Ishikawa (cell line): ENCODE data around the gene HSPBP1.

ENCODE experiments used
- CEBPB ChIP-seq: IDR thresholded peaks from 2 replicates; pipeline ENCODE4 v1.6.1; 2012
- CREB1 ChIP-seq: IDR thresholded peaks from 2 replicates; pipeline ENCODE4 v1.6.1; 2012; ENCODE audit warnings: low read depth
- EGR1 ChIP-seq: IDR thresholded peaks from 2 replicates; pipeline ENCODE4 v1.6.1; 2012
- EP300 ChIP-seq: IDR thresholded peaks from 2 replicates; pipeline ENCODE4 v1.6.1; 2012; ENCODE audit warnings: borderline replicate concordance
- FOXM1 ChIP-seq: IDR thresholded peaks from 2 replicates; pipeline ENCODE4 v1.6.1; 2012; ENCODE audit warnings: low read depth, borderline replicate concordance
- MAX ChIP-seq: IDR thresholded peaks from 2 replicates; pipeline ENCODE4 v1.6.1; 2012
- NFIC ChIP-seq: IDR thresholded peaks from 2 replicates; pipeline ENCODE4 v1.6.1; 2012
- RAD21 ChIP-seq: IDR thresholded peaks from 2 replicates; pipeline ENCODE4 v1.6.1; 2012; ENCODE audit warnings: low read depth
- TAF1 ChIP-seq: IDR thresholded peaks from 2 replicates; pipeline ENCODE4 v1.6.1; 2012; ENCODE audit warnings: low read depth, mild to moderate bottlenecking
- TCF12 ChIP-seq: IDR thresholded peaks from 2 replicates; pipeline ENCODE4 v1.6.1; 2012; ENCODE audit warnings: low read depth
- TEAD4 ChIP-seq: IDR thresholded peaks from 2 replicates; pipeline ENCODE4 v1.6.1; 2012
- USF1 ChIP-seq: IDR thresholded peaks from 2 replicates; pipeline ENCODE4 v1.6.1; 2012
- YY1 ChIP-seq: IDR thresholded peaks from 2 replicates; pipeline ENCODE4 v1.6.1; 2012; ENCODE audit warnings: low read depth
- ZBTB7A ChIP-seq: IDR thresholded peaks from 2 replicates; pipeline ENCODE4 v1.6.1; 2012; ENCODE audit warnings: low read depth
- TF ChIP-seq, protein P1 (sequence below): IDR thresholded peaks from 2 replicates; pipeline ENCODE4 v1.6.1; 2012; ENCODE audit warnings: low read depth, mild to moderate bottlenecking

The HSPBP1 gene

GRCh38 chr19:55297267-55297666, 17.4 kb upstream of the HSPBP1 start:
- TF ChIP-seq NFIC: no peak
- TF ChIP-seq ZBTB7A: no peak
- TF ChIP-seq YY1: no peak
- no peak for TF ChIP-seq TAF1
- no peak for TF ChIP-seq USF1
- TF ChIP-seq, protein P1, sequence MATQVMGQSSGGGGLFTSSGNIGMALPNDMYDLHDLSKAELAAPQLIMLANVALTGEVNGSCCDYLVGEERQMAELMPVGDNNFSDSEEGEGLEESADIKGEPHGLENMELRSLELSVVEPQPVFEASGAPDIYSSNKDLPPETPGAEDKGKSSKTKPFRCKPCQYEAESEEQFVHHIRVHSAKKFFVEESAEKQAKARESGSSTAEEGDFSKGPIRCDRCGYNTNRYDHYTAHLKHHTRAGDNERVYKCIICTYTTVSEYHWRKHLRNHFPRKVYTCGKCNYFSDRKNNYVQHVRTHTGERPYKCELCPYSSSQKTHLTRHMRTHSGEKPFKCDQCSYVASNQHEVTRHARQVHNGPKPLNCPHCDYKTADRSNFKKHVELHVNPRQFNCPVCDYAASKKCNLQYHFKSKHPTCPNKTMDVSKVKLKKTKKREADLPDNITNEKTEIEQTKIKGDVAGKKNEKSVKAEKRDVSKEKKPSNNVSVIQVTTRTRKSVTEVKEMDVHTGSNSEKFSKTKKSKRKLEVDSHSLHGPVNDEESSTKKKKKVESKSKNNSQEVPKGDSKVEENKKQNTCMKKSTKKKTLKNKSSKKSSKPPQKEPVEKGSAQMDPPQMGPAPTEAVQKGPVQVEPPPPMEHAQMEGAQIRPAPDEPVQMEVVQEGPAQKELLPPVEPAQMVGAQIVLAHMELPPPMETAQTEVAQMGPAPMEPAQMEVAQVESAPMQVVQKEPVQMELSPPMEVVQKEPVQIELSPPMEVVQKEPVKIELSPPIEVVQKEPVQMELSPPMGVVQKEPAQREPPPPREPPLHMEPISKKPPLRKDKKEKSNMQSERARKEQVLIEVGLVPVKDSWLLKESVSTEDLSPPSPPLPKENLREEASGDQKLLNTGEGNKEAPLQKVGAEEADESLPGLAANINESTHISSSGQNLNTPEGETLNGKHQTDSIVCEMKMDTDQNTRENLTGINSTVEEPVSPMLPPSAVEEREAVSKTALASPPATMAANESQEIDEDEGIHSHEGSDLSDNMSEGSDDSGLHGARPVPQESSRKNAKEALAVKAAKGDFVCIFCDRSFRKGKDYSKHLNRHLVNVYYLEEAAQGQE: no peak
- TF ChIP-seq RAD21: no peak
- TF ChIP-seq TEAD4: no peak
- no peak for TF ChIP-seq EGR1
- TF ChIP-seq FOXM1: no peak
- no peak for TF ChIP-seq CEBPB
- TF ChIP-seq TCF12: no peak
- TF ChIP-seq MAX: no peak
- no peak for TF ChIP-seq EP300
- no peak for TF ChIP-seq CREB1

DNA sequence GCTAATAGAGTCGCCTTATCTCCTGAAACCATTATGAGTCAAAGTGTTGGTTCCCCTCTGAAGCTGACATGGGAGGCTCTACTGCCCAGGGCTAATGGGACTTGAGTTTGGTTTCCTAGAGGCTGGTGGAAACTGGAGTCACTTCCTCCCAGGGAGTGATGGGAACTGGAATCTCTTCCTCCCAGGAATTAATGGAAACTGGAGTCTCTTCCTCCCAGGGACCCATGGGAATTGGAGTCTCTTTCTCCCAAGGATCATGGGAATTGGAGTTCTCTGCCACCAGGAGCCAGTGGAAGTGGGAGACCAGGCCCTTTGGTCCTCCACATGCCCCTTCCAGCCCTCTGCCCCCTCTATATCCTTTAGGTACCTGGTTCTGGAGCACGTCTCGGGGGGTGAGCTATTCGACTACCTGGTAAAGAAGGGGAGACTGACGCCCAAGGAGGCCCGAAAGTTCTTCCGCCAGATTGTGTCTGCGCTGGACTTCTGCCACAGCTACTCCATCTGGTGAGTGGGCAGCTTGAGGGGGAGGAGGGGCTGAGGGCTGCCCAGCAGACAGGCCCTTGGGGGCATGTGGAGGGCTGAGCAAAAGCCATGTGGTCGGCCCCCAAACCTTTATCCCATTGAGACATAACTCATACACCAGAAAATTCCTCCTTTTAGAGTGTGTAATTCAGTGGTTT, 9.3 kb upstream of the HSPBP1 start:
- no peak for TF ChIP-seq MAX

- no peak for TF ChIP-seq FOXM1
- TF ChIP-seq EP300: no peak
- no peak for TF ChIP-seq CEBPB
- TF ChIP-seq CREB1: no peak
- no peak for TF ChIP-seq TCF12
Measured at GRCh38 chr19:55287361-55288079, 7.6 kb upstream of the HSPBP1 start.

DNA sequence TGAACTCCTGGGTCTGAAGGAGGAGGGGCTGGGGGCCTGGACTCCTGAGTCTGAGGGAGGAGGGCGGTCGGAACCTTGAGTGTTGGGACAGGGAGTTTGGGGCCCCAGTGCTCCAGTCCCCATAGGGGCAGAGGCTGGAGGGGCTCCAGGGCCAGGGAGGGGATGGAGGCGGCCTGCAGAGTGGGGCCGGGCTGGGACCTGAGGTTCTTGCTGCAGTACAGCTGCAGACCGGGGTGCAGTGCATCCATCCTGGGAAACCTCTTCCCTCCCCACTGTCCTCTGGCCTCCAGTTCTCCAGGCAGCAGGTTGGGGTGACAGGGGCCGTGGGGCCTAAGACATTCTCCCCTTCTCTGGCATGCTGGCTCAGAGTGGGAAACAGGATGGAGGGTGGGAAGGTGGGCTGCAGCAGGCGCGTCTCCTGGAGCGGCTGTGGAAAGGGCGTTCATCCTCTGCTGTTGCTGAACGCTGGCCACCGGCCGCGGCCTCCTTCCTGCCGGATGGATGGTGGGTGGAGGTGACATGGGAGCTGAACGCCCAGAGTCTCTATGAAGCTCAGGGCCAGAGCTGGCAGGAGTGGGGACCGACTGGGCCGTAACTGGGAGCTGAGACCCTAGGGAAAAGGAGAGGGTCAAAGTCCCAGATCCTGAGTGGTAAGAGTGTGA, 5.5 kb upstream of the HSPBP1 start:
- TF ChIP-seq YY1 (no peak), RAD21 (no peak), NFIC (no peak), FOXM1 (no peak), ZBTB7A (no peak), EP300 (no peak), EGR1 (no peak), TEAD4 (no peak), TAF1 (no peak), MAX (no peak), USF1 (no peak), CEBPB (no peak), CREB1 (no peak), TCF12 (no peak)
- TF ChIP-seq, protein P1: no peak

DNA sequence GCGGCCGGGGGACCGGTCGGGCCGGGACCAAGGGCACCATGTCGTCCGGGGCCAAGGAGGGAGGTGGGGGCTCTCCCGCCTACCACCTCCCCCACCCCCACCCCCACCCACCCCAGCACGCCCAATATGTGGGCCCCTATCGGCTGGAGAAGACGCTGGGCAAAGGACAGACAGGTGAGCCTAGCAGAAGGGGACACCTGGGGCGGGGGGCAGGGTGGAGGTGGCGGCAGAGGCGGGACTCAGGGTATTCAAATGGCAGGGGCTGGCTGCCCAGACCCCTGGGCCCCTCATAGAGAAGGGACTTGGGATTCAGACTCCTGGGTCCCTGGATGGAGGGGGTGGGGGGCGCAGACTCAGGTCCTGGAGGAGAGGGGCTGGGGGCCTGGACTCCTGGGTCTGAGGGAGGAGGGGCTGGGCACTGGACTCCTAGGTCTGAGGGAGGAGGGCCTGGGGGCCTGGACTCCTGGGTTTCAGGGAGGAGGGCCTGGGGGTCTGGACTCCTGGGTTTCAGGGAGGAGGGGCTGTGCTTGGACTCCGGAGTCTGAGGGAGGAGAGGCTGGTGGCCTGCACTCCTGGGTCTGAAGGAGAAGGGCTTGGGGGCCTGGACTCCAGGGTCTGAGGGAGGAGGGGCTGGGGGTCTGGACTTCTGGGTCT, 4.6 kb upstream of the HSPBP1 start:
- TF ChIP-seq MAX (no peak), TAF1 (no peak), TEAD4 (no peak), CEBPB (no peak), YY1 (no peak), TCF12 (no peak), EGR1 (no peak), RAD21 (no peak), ZBTB7A (no peak; the same call in 1 of the 2 replicates), FOXM1 (no peak), USF1 (no peak), EP300 (no peak), NFIC (no peak), CREB1 (no peak)
- TF ChIP-seq, protein P1: no peak
